HCT116 (cell line): ENCODE results near the gene SLC25A48. TPM values are rescaled to one million over a fixed set of nuclear protein-coding genes. Genes with fewer than 3 reads are reported as not detected.

Experiments
- ATAC-seq: fragments of 200-7000 bp; cut with Tn5 transposase; 2 replicates; pipeline ENCODE4 v1.9.1; 2020; ENCODE audit warnings: mild to moderate bottlenecking, moderate library complexity
- BruUV-seq: library from RNA; stranded (reverse); fragments of 400-500 nt; replicated peaks from 2 replicates; lab custom pipeline; 2021; lab: Mats Ljungman, UMichigan
- CTCF ChIA-PET: fragments of 300-600 bp; sonication (Branson Sonifier 250); formaldehyde crosslinking; loops from one replicate; lab custom pipeline; 2021; ENCODE audit warnings: antibody characterized with exemption; lab: Charles Lee
- POLR2A ChIA-PET: fragments of 300-600, 350-600 bp; sonication (Branson Sonifier 250); formaldehyde crosslinking; loops from one replicate; lab custom pipeline; 2021; ENCODE audit warnings: antibody characterized with exemption; lab: Charles Lee
- RAD21 ChIA-PET, 2 experiments: fragments of 300-600 bp; sonication (Branson Sonifier 250); formaldehyde crosslinking; loops; one replicate each; lab custom pipeline; 2023; ENCODE audit warnings: low total read pairs in 2 of 2; ENCODE audit not compliant: uncharacterized antibody in 2 of 2, unreplicated experiment in 2 of 2, low non-redundant PET in 1 of 2; lab: Charles Lee
- DNase-seq: peaks from one replicate; pipeline ENCODE4 v3.0.0-alpha.2; 2010; ENCODE audit warnings: low read depth, low spot score
- H2AFZ ChIP-seq: fragments of 200-600 bp; shearing (Covaris generic), sonication (generic); 2 replicates; pipeline ENCODE4 v1.6.1; 2017; ENCODE audit warnings: low read depth, mixed run types, mixed read lengths, antibody characterized with exemption, low read length; ENCODE audit not compliant: poor library complexity, severe bottlenecking
- H3K27ac ChIP-seq: 2 replicates; pipeline ENCODE4 v1.5.1; 2012; ENCODE audit warnings: low read depth, low read length
- H3K27me3 ChIP-seq: fragments of 200-600 bp; sonication (generic); 2 replicates; pipeline ENCODE4 v1.6.1; 2016; ENCODE audit warnings: mixed run types, low read length, mixed read lengths; ENCODE audit not compliant: insufficient read depth
- H3K36me3 ChIP-seq, 2 experiments: fragments of 200-500 bp in 1 of 2; fragments of 200-600 bp in 1 of 2; sonication (Bioruptor generic) in 1 of 2; sonication (generic) in 1 of 2; 2 replicates each; pipeline versions ENCODE4 v1.5.1 to v1.6.1; 2014 to 2016; ENCODE audit warnings: low read length in 2 of 2, inconsistent platforms in 1 of 2, mixed read lengths in 1 of 2, mixed run types in 1 of 2; ENCODE audit not compliant: insufficient read depth in 2 of 2, control insufficient read depth in 1 of 2
- H3K4me1 ChIP-seq, 2 experiments: fragments of 200-600 bp in 1 of 2; sonication (generic) in 1 of 2; 2 replicates each; pipeline versions ENCODE4 v1.5.1 to v1.6.1; 2012 to 2017; ENCODE audit warnings: low read length in 2 of 2, inconsistent platforms in 1 of 2, mild to moderate bottlenecking in 1 of 2, mixed read lengths in 1 of 2, mixed run types in 1 of 2, moderate library complexity in 1 of 2; ENCODE audit not compliant: insufficient read depth in 2 of 2, control insufficient read depth in 1 of 2
- H3K4me2 ChIP-seq: fragments of 200-600 bp; sonication (generic); 2 replicates; pipeline ENCODE4 v1.6.1; 2017; ENCODE audit warnings: mixed run types, low read length, mixed read lengths
- H3K4me3 ChIP-seq, 2 experiments: fragments of 200-600 bp in 1 of 2; sonication (generic) in 1 of 2; replicated peaks in 1 of 2; 2 replicates each; pipeline ENCODE4 v1.5.1; 2011 to 2016; ENCODE audit warnings: low read length in 2 of 2, control low read depth in 1 of 2, low read depth in 1 of 2, mild to moderate bottlenecking in 1 of 2, mixed read lengths in 1 of 2, mixed run types in 1 of 2
- H3K79me2 ChIP-seq: fragments of 200-600 bp; sonication (generic); 2 replicates; pipeline ENCODE4 v1.6.1; 2017; ENCODE audit warnings: mild to moderate bottlenecking, mixed run types, low read length, moderate library complexity, mixed read lengths; ENCODE audit not compliant: insufficient read depth
- H3K9ac ChIP-seq: fragments of 200-600 bp; sonication (generic); 2 replicates; pipeline ENCODE4 v1.6.1; 2016; ENCODE audit warnings: low read length, mixed read lengths
- H3K9me2 ChIP-seq: fragments of 200-600 bp; sonication (generic), shearing (Covaris generic); 2 replicates; pipeline ENCODE4 v1.6.1; 2017; ENCODE audit warnings: mixed run types, mild to moderate bottlenecking, moderate library complexity; ENCODE audit not compliant: insufficient read depth
- H3K9me3 ChIP-seq, 2 experiments: fragments of 200-500 bp in 1 of 2; fragments of 200-600 bp in 1 of 2; sonication (Bioruptor generic) in 1 of 2; sonication (generic) in 1 of 2; 2 replicates each; pipeline ENCODE4 v1.6.1; 2014 to 2017; ENCODE audit warnings: low read length in 2 of 2, mixed read lengths in 2 of 2, inconsistent platforms in 1 of 2, low read depth in 1 of 2, mild to moderate bottlenecking in 1 of 2, mixed run types in 1 of 2, moderate library complexity in 1 of 2; ENCODE audit not compliant: control insufficient read depth in 1 of 2, insufficient read depth in 1 of 2
- H4K20me1 ChIP-seq: fragments of 200-600 bp; sonication (generic), shearing (Covaris generic); 2 replicates; pipeline ENCODE4 v1.6.1; 2017; ENCODE audit warnings: mixed run types, mild to moderate bottlenecking, moderate library complexity; ENCODE audit not compliant: insufficient read depth
- CBX3 ChIP-seq: IDR thresholded peaks from 2 replicates; pipeline ENCODE4 v1.6.1; 2012; ENCODE audit warnings: low read depth
- CEBPB ChIP-seq: IDR thresholded peaks from 2 replicates; pipeline ENCODE4 v1.6.1; 2012; ENCODE audit warnings: low read depth
- EGR1 ChIP-seq: IDR thresholded peaks from 2 replicates; pipeline ENCODE4 v1.6.1; 2012; ENCODE audit warnings: low read depth
- ELF1 ChIP-seq: IDR thresholded peaks from 2 replicates; pipeline ENCODE4 v1.6.1; 2012; ENCODE audit warnings: low read depth, borderline replicate concordance
- EZH2phosphoT487 ChIP-seq: fragments of 200-600 bp; IDR thresholded peaks from 2 replicates; pipeline ENCODE4 v1.6.1; 2018; ENCODE audit warnings: antibody characterized with exemption, borderline replicate concordance
- FOSL1 ChIP-seq: IDR thresholded peaks from 2 replicates; pipeline ENCODE4 v1.6.1; 2012; ENCODE audit warnings: low read depth
- POLR2A ChIP-seq: IDR thresholded peaks from 2 replicates; pipeline ENCODE4 v1.7.0; 2011; ENCODE audit warnings: borderline replicate concordance; ENCODE audit not compliant: insufficient read depth, insufficient read length; ENCODE audit errors: extremely low read depth
- POLR2AphosphoS5 ChIP-seq: IDR thresholded peaks from 2 replicates; pipeline ENCODE4 v1.6.1; 2011; ENCODE audit warnings: mild to moderate bottlenecking, low read depth, low read length, moderate library complexity
- RAD21 ChIP-seq: IDR thresholded peaks from 2 replicates; pipeline ENCODE4 v1.6.1; 2012; ENCODE audit warnings: low read depth, mild to moderate bottlenecking
- SP1 ChIP-seq: IDR thresholded peaks from 2 replicates; pipeline ENCODE4 v1.6.1; 2012; ENCODE audit warnings: low read depth
- SRF ChIP-seq: IDR thresholded peaks from 2 replicates; pipeline ENCODE4 v1.6.1; 2012; ENCODE audit warnings: low read depth
- ZFX ChIP-seq: fragments of 450-650 bp; IDR thresholded peaks from 2 replicates; pipeline ENCODE4 v1.6.1; 2017
- ZNF274 ChIP-seq: fragments of 200-500 bp; sonication (Bioruptor generic); IDR thresholded peaks from 2 replicates; pipeline ENCODE4 v1.6.1; 2014; ENCODE audit warnings: mild to moderate bottlenecking, low read depth, low read length, inconsistent platforms
- intact Hi-C: fragments of 100-400 bp; cut with micrococcal nuclease; formaldehyde crosslinking; loops from 2 replicates; pipeline ENCODE4 v1.10.0; 2022
- total RNA-seq: library from RNA; stranded (reverse); gene quantifications from one replicate; pipeline ENCODE4 v1.2.1, GENCODE V29; 2021; ENCODE audit not compliant: unreplicated experiment
- TF ChIP-seq, protein P1 (sequence below): IDR thresholded peaks from 2 replicates; pipeline ENCODE4 v1.6.1; 2011; ENCODE audit warnings: mild to moderate bottlenecking, low read length, moderate library complexity; ENCODE audit not compliant: insufficient replicate concordance; ENCODE audit errors: extremely low read depth
- TF ChIP-seq, protein P2 (sequence below), 3 experiments: fragments of 200-600 bp in 1 of 3; sonication (generic) in 1 of 3; IDR thresholded peaks in 2 of 3; conservative IDR thresholded peaks in 1 of 3; 2 replicates each; pipeline ENCODE4 v1.5.1; 2012 to 2017; ENCODE audit warnings: low read depth in 2 of 3, low read length in 2 of 3, antibody characterized with exemption in 1 of 3, borderline replicate concordance in 1 of 3, control low read depth in 1 of 3, mild to moderate bottlenecking in 1 of 3, mixed read lengths in 1 of 3, mixed run types in 1 of 3, moderate library complexity in 1 of 3; ENCODE audit not compliant: insufficient read depth in 1 of 3
- TF ChIP-seq, protein P3 (sequence below): IDR thresholded peaks from 2 replicates; pipeline ENCODE4 v1.6.1; 2012

The SLC25A48 gene
- total RNA-seq, 1 experiment from 2014 or later, result 2.8 TPM

DNA sequence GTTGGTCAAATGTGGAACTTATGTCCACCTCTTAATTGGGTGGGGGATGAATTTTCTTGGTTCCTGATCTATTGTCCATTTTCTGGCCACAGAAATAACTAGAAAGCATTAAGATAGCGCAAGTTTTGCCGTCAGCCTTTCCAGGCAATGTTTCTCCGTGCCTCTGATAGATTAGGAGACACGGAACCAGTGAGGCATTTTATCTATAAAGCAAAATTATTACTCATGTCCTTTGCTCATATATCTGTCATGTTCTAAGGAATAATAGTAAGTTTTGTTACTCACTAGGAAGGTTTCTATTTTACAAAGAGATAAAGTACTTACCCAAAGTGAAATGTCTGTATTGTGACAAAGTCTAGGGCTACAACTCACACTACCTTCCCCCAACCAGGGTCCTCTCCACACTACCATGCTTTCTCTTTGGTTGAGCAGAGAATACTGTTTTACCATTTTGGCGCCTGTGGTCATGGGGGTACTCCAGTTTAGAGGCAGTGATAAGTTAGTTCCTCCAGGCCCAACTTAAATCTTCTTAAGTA lies 81.1 kb downstream of the SLC25A48 start:
- Histone ChIP-seq H3K4me3 (no peak overlapping the region), H3K27ac (no peak overlapping the region), H3K79me2 (no peaks in the 10 kb centered on the region), H4K20me1 (no peaks in the 10 kb centered on the region), H3K9me3 (no peaks in the 10 kb centered on the region), H3K4me1 (no peaks in the 10 kb centered on the region), H3K4me2 (no peak overlapping the region), H2AFZ (no peak overlapping the region), H3K9me2 (no peaks in the 10 kb centered on the region), H3K36me3 (no peaks in the 10 kb centered on the region), H3K9ac (no peak overlapping the region), H3K27me3 (peaks cover 94% of the 10 kb centered on the region)
- CTCF ChIA-PET, result no interaction called here
- intact Hi-C loops, result no loop called here
- no TSS peak for BruUV-seq
- ATAC-seq (no peak), DNase-seq (no peak)
- RAD21 ChIA-PET, result no interaction called here
- TF ChIP-seq, protein P1, sequence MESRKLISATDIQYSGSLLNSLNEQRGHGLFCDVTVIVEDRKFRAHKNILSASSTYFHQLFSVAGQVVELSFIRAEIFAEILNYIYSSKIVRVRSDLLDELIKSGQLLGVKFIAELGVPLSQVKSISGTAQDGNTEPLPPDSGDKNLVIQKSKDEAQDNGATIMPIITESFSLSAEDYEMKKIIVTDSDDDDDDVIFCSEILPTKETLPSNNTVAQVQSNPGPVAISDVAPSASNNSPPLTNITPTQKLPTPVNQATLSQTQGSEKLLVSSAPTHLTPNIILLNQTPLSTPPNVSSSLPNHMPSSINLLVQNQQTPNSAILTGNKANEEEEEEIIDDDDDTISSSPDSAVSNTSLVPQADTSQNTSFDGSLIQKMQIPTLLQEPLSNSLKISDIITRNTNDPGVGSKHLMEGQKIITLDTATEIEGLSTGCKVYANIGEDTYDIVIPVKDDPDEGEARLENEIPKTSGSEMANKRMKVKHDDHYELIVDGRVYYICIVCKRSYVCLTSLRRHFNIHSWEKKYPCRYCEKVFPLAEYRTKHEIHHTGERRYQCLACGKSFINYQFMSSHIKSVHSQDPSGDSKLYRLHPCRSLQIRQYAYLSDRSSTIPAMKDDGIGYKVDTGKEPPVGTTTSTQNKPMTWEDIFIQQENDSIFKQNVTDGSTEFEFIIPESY, result no peak
- TF ChIP-seq SRF, result no peak
- no peak for TF ChIP-seq ELF1
- TF ChIP-seq, protein P2, sequence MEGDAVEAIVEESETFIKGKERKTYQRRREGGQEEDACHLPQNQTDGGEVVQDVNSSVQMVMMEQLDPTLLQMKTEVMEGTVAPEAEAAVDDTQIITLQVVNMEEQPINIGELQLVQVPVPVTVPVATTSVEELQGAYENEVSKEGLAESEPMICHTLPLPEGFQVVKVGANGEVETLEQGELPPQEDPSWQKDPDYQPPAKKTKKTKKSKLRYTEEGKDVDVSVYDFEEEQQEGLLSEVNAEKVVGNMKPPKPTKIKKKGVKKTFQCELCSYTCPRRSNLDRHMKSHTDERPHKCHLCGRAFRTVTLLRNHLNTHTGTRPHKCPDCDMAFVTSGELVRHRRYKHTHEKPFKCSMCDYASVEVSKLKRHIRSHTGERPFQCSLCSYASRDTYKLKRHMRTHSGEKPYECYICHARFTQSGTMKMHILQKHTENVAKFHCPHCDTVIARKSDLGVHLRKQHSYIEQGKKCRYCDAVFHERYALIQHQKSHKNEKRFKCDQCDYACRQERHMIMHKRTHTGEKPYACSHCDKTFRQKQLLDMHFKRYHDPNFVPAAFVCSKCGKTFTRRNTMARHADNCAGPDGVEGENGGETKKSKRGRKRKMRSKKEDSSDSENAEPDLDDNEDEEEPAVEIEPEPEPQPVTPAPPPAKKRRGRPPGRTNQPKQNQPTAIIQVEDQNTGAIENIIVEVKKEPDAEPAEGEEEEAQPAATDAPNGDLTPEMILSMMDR (IDR thresholded peaks at IDR 0.05 in 2 of 3, conservative IDR thresholded peaks at IDR 0.05 in 1 of 3; ENCODE audit: borderline replicate concordance in 1 of 3, insufficient read depth in 1 of 3, low read depth in 2 of 3, low read length in 2 of 3), result no peak
- no peak for TF ChIP-seq EZH2phosphoT487
- no peak for TF ChIP-seq SP1
- no peak for TF ChIP-seq CEBPB
- no peak for TF ChIP-seq EGR1
- no peak for TF ChIP-seq POLR2AphosphoS5
- TF ChIP-seq POLR2A, result no peak
- TF ChIP-seq ZNF274, result no peak
- no peak for TF ChIP-seq CBX3
- TF ChIP-seq, protein P3, sequence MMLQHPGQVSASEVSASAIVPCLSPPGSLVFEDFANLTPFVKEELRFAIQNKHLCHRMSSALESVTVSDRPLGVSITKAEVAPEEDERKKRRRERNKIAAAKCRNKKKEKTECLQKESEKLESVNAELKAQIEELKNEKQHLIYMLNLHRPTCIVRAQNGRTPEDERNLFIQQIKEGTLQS, result no peak
- TF ChIP-seq ZFX, result no peak
- no peak for TF ChIP-seq RAD21
- no peak for TF ChIP-seq FOSL1
- POLR2A ChIA-PET, result no interaction called here
